Hepatocyte (in vitro differentiated cells): ENCODE measurements around the gene TRAPPC12.

ENCODE experiments used
- EZH2 ChIP-seq: fragments of 200-600 bp; sonication (generic); IDR thresholded peaks from 2 replicates; pipeline ENCODE4 v1.6.1; 2016; ENCODE audit warnings: antibody characterized with exemption, mild to moderate bottlenecking, borderline replicate concordance
- TF ChIP-seq, protein P1 (sequence below): fragments of 200-600 bp; sonication (generic); IDR thresholded peaks from 2 replicates; pipeline ENCODE4 v1.5.1; 2016; ENCODE audit warnings: antibody characterized with exemption, mild to moderate bottlenecking; ENCODE audit not compliant: poor library complexity

DNA sequence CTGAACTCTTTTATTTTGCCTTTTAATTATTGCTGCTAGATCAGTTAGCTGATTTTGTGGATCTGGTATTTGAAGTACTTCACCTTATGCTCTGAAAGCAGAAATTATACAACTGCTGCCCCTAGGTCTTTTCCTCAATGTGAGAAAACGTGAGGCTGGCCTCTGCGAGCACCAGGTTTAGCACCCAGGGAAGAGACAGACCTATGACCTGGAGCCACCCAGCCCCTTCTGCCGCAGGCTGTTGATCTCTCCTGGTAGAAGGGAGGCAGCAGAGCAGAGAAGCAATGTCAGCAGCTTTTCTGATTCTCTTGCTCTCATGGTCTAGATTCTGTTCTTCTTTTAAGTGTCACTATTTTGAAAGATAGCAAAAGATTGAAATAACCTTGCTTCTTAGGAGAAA is 19.9 kb downstream of the TRAPPC12 start:
- TF ChIP-seq, protein P1, sequence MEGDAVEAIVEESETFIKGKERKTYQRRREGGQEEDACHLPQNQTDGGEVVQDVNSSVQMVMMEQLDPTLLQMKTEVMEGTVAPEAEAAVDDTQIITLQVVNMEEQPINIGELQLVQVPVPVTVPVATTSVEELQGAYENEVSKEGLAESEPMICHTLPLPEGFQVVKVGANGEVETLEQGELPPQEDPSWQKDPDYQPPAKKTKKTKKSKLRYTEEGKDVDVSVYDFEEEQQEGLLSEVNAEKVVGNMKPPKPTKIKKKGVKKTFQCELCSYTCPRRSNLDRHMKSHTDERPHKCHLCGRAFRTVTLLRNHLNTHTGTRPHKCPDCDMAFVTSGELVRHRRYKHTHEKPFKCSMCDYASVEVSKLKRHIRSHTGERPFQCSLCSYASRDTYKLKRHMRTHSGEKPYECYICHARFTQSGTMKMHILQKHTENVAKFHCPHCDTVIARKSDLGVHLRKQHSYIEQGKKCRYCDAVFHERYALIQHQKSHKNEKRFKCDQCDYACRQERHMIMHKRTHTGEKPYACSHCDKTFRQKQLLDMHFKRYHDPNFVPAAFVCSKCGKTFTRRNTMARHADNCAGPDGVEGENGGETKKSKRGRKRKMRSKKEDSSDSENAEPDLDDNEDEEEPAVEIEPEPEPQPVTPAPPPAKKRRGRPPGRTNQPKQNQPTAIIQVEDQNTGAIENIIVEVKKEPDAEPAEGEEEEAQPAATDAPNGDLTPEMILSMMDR = no peak
- no peak for TF ChIP-seq EZH2
